Activated CD8-positive, alpha-beta memory T cell treated with anti-CD3 and anti-CD28 coated beads, Interleukin-2, amount 50 U/mL, for 1 hour (primary cell): ENCODE results near the gene CAMK1.

Experiments used
- DNase-seq: peaks from one replicate; pipeline ENCODE4 v3.0.0-alpha.2; 2020; ENCODE audit errors: extremely low read depth

The CAMK1 gene

DNA sequence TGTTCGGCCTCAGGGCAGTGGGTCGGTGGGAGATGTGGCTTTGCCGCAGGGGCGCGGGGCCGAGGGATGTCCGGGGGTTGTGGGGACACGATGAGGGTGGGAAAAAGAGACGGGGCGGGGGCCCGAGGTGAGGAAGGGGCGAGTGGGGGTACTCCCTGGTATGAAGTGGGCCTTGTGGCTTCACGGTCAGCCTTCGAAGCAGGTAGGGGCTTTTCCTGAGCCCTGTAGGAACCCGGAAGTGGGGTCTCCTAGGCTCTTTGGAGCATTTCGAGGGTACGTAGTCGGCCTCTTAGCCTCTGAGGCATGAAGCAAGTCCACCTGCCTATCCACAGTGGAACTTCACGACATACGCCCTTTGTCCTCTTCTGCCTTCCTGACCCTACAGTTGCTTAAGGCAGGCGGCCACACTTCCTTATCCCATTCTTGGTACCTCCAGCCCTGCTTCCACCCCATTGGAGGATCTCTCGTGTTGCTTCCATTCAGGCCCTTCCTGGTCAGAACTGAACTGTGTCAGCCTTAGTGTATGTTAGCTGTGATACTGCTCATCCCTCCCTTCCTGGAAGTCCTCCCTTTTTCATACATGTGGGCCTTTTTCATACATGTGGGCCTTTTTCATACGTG, 23.5 kb upstream of the CAMK1 start:
- DNase-seq = no peak

DNA sequence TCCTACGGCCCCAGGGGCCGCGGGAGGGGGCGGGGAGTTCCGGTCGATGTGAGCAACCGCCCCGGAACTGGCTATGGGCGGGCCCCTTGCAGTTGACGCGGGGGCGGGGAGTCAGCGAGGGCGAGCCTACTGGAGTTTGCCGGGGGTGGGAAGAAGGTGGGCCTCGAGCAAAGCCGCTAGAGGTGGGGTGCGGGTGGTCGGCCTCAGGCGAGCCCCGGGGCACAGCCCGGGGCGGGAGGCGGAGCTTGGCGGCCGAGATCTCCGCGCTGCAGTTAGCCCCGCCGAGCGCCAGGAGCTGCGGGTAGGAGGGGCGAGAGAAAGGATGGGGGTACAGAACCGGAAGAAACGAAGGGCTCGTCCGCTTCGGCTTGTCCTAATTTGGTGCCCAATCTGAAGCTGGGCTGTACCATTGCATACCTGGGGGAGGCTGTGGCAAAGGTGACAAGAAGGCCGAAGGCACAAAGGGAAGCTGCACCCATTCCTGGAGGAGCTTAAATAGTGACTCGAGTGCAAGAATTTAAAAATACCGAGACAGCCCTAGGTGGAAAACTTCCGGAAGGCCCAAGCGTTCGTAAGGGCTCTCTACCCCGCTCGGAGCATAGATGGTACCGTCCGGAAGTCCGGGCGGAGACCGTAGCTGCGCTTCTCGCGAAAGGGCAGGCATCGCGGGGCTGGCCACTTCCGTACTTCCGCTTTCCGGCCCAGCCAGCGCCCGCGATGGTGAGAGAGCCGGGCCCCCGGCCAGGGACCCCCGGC, 22.8 kb upstream of the CAMK1 start, which contains the start of the genes ARPC4 and TADA3:
Gene ARPC4 (plus strand): TSS at position 678 of the 756 bp plus-strand sequence. CDS start 40 bp downstream, at position 718.
Gene TADA3 (minus strand): TSS at position 69 of the 756 bp plus-strand sequence. CDS start 1,007 bp downstream, outside the sequence.
- peak; percentile 81 for DNase-seq

DNA sequence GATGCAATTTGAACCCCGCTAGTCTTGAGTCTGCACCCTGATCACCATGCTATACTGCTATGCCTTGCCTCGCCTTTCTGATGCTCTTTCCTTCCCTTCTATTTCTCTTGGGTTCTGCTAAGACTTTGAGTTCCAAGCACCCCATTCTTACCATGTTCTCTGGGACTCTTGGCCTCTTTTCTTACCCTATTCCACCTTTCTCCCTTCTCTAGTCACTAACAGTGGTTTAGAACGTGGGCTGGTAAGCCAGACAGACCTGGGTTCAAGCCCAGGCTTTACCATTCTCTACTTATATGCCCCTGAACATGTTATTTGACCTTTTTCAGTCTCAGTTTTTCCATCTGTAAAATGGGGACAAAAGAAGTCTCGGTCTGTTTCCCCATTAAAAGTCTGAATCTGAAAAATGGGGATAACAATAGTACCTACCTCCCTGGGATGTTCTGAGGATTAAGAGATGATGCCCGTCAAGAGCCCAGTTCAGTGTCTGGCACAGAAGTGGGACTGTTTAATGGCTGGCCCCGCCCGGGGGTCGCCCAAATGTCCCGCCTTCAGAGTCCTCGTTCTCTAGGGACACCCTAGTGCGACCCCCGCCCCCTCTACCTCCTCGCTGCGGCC, 22.1 kb upstream of the CAMK1 start:
- no peak for DNase-seq

DNA sequence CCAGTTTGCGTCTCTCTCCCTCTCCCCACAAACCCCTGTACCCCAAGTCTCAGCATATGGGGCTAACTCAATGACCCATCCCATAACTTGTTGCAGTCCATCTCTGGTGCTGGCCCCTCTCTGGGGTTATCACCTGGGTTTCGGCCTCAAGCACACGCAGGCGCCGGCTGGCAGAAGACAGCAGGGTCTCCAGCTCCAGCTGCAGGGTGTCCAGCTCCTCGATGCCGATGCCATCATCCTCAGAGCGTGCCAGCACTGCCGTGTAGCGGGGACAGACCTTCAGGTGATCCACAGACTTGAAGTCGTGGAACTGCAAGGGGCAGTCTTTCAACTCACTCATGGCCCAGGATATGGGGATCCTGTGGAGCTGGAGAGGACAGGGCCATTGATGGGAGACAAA, 21.4 kb upstream of the CAMK1 start:
- no peak for DNase-seq

DNA sequence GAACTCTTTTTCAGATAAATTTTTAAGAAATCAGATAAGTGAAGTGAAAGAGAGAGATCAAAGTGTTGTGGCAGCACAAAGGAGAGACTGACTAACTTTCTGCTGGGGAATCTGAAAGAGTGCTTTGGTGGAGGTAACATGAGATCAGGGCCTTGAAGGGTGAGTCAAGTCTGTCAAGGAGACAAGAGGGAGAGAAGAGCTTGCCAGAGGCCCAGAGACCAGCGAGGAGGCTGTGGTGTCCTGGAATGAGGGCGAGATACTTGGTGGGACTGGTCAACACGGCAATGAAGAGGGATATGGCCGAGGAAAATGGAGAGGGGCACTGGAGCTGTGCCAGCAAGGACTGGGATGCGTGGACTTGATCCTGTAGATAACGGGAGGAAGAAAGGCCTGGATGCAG, 18.0 kb upstream of the CAMK1 start:
- no peak for DNase-seq

DNA sequence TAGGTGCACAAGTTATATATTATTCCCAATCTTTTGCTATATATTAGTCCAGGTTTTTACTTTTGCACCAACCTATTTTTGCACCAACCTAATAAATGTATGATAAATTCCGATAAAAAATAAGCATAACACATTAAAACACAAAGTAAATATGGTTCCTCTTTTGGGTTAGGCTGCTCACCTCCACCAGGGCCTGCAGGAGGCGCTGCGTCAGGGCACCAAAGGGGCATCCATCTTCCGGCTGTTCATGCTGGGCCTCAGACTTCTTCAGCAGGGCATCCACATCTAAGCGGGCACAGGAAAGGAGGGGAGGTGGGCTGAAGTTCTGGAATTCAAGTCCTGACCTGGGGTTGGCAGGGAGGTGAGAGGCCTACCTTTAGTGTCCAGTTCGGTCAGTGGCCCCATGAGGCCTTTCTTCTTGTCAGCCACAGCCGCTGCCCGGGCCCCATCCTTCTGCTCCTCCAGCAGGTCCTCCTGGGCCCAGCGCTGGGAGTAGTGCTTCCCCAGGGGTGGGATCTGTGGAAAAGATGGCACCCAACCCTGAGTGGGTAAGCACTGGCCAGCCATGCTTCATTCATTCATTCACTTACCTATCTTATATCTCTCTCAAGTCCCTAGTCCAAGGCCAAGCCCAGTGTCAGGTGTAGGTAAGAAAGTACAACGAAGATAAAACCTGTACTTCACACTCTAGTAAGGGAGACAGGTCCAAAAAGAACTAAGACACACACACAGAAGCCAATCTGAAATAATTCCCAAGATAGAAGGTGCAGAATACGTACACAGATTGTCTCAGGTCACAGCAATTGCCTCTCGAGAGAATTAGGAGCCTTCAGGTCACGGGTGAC, 17.3 kb upstream of the CAMK1 start:
- no peak for DNase-seq

DNA sequence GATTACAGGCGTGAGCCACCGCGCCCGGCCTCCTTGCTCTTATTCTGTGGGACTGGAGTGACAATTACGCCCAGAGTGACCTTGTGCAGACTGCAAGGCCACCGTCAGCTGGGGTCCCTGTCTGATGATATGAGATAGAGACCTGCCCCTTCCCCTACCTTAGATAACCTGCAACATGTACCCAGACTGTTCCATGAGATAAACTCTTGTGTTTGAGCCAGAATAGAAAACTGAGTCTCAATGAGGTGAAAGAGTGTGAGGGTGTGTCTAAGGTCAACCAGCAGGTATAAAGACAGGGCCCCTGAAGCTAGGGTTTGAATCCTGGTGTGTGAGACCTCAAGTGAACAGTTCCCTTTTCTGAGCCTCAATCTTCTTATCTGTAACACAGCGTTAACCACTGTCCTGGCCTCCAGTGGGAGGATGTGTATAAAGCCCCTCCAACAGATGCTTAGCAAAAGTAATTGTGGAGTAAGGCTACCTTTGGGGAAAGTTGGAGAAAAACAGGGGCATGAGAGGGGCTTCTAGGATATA, 16.5 kb upstream of the CAMK1 start:
- no peak for DNase-seq

DNA sequence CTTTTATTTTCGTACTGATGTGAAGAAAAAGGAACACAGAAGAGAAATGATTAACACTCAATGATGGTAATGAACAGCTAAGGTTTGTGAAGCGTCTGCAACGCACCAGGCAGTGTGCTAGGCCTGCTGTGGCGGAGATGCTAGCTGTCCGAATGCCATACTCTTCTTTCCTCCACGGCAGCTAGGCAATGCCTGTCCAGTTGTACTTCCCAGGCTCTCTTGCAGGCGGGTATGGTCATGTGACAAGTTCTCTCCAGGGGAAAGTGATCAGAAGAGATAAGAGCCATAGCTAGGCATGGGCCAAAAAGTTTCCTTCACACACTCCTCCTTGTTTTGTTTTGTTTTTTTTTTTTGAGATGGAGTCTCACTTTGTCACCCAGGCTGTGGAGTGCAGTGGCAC, 15.9 kb upstream of the CAMK1 start:
- DNase-seq = no peak

DNA sequence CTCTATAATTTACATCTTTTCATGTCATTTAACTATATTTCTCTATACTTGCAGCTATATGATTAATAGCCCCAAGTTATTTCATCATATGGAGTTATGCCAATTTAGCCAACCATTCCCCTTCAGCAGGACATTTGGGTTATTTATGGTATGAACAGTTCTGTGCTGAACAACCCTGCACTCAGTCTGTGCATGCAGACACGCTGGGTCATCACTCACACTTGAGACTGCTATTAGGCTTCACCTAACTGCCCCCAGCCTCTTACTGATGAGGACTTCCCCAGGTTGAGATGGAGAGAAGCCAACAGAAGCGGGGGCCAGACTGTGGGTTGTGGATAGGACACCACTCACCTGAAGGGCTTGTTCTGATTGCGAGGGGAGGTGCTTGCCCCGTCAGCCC, 15.2 kb upstream of the CAMK1 start:
- DNase-seq = no peak

DNA sequence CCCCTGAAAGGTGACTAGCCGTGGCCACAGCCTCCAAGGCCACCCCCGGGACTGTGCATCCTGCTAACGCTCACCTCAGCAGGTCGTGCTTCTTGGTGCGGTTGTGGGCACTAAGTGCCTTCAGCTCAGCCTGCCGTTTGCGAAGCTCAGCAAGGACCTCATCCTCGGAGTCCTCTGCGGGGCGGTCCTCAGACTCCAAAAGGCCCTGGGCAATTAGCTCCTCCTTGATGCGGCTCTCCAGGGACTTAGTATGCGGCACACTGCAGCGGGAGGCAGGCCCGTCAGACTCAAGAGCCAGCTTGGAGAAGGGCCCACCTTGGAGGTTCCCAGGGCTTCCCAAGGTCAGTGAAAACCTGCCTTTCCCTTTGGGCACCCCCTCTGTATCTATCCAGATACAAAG, 14.2 kb upstream of the CAMK1 start:
- no peak for DNase-seq

DNA sequence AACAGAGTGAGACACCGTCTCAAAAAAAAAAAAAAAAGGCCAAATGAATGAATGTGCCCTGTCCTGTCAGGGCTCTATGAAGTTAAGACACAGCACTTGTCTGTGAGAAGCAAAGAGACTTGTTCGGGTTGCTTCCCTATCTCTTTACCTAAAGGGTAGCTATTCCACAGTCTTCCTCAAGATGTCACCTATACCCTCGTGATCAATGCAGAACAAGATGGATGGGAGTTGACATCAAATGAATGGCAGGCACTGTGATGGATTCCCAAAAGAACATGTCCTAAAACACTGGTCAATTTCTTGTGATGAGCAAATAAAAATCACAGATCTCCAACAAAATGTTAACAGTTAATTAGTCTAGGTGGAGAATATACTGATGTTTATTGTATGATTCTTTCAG, 13.0 kb upstream of the CAMK1 start:
- no peak for DNase-seq

DNA sequence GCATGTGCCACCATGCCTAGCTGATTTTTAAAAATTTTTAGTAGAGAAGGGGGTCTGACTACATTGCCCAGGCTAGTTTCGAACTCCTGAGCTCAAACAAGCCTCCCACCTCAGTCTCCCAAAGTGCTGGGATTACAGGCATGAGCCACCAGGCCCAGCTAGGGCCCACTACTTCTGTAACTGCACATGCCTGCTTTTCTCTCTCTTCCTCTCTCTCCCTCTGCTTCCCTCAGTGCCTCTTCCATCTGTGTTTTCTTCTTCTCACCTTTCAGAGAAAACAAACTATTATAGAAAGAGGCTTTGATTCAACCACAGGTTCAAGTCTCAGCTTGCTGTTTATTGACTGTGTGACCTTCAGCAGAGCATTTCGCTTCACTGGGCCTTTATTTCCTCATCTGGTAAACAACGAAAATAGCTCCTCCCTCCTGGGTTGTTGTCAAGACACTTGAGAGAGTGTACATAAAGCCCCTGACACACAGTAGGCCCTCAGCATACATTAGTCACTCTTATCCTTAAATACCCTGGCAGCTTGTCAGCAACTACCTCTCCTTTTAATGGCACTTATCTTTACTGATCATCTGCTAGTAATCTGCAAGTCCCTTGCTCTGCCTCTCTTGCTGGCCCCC, 12.3 kb upstream of the CAMK1 start:
- DNase-seq = no peak

DNA sequence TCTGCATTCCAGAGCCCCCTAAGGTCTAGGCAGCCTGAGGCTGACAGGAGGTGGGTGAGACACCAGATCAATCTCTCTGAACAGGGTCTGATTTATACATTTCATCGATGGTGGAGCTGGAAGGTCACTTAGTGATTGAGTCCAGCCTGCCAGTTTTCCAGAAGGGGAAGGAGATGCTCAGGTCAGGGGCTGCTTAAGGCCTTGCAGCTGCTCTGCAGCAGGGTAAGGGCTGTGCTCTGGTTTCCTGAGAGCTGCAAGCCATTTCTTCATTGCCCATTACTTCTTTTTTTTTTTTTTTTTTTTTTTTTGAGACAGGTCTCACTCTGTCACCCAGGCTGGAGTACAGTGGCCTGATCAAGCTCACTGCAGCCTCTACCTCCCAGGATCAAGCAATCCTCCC, 11.8 kb upstream of the CAMK1 start:
- no peak for DNase-seq

DNA sequence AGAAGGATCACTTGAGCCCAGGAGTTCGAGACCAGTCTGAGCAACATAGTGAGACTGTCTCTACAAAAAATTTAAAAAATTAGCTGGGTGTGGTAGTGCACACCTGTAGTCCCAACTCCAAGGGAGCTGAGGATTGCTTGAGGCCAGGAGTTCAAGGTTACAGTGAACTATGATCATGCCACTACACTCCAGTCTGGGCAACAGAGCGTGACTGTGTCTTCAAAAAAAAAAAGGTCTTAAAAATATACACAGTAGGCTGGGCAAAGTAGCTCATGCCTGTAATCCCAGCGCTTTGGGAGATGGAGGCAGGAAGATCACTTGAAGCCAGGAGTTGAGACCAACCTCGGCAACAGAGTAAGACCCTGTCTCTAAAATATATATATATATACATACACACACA, 11.2 kb upstream of the CAMK1 start:
- no peak for DNase-seq

DNA sequence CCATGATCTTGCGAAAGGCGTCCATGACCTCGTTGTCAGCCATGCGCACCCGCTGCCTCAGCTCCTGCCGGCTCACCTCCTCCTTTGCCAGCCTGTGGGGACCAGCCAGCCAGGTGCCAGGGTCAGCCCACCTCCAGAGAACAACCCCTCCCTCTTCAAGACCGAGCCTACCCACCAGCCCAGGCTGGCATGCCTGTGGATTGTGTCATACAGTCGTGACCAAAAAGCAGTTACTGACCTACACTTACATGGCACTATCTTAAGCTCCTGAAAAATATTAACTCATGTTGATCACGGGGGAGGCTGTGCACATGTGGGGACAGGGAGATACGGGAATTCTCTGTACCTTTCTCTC, 10.7 kb upstream of the CAMK1 start:
- DNase-seq = no peak

DNA sequence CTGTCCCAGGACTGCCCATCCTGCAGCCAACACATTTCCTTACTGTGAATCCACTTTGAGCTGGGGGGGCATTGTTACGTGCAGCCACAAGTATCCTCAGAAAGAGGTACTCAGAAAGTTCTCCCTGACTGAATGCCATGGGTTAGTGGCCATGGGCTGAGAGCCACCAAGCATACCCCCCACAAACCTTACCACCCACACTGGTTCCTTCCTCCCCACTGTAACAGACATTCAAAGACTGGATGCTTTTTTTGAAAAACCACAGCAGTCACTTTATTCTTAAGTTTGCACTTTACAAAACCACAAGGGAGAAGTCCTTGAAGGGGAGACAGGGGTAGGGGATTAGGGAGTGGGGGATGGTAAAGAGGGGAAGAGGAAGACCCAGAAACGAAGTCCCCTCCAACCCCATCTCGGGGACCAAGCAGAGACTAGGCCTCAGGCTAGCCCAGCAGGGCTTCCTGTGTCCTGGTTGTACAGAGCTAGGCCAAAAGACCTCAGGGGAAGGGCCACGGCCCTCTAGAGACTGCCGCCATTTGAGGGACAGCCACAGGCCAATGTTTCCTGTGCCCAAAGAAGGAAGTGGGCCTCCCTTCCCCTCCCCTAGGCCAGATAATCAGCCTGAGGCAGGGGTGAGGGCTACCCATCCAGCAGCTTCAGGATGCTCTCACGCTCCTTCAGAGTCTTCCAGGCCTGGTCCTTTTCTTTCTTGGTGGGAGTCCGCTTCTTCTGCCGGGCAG, 10.1 kb upstream of the CAMK1 start:
- no peak for DNase-seq

DNA sequence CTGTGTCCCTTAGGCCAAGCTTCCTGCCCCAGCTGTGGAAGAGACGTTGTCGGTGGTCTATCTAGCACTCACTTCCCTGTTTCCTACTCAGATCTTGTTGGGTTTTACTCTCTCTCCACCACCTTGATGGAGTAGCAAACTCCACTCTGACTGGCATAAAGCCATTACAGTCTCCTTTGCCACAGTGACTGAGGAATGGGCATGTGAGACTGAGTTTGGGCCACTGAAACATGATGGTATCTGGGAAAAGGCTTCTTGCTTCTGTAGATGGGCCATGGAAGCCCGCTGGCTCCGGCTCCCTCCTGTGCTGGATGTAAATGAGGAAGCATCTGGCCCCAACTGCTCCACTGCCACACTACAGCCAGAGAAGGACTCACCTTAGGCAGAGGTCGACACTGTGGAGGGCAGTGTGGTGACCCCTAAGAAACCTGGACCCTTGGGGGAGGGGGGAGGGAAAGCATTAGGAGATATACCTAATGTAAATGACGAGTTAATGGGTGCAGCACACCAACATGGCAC, 9.4 kb upstream of the CAMK1 start:
- no peak for DNase-seq

DNA sequence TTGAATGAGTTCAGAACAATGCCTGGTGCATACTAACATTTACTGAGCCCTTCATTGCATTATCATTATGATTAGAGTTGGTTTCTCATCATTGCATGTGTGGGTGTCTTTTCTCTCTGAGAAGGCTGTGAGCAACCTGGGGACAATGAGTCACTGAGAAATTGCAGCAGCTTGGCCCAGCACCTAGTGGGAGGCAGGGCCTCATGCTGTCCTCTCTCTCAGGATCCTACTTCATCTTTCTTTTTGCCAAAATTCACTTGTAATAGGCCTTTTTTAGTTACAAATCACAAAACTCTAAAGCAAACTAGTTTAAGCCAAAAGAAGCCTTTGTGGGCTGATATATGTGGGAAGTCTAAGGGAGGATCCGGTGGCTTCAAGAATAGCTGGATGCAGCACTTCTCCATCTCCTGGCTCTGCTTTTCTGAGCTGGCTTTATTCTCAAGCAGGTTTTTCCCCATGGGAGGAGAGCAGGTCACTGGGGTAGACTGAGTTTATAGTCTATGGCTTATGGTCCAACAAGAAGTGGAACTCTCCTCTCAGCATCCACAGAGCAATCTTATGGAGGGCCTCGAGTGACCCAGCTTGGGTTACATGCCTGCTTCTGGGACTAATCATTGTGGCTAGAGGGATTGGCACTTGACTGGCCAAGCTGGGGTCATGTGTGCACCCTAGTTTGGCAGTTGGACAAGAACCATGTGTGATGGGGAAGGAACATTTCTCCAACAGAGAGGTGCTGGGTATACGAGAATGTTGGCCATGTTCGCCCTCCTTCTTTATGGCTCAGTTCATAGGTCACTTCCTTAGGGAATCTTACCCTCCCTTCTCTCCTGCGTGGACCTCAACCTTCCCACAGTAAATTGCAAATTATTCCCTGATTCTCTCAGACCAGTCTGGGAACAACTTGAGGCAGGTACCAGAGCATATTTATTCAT, 8.7 kb upstream of the CAMK1 start:
- DNase-seq = no peak

DNA sequence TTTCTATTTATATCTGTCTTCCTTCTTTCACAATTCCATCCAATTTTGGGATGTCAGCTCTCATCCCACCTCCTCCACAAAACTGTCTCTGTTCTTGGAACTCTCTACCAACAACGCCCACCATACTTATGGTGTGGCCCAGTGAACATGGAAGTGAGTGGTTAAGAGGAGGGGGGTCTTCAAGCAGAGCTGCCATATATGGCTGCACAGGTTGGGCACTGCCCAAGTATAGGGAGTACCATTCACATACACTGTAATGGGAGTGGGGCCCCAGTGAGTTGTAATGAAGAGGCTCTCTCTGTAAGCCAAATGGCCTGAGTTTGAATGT, 7.9 kb upstream of the CAMK1 start:
- DNase-seq = no peak
